NCI-H69 (cell line): ENCODE data around the gene PAK4.

Experiments
- DNase-seq: peaks from one replicate; lab custom pipeline; 2025; lab: John Stamatoyannopoulos, UW

Gene PAK4

DNA sequence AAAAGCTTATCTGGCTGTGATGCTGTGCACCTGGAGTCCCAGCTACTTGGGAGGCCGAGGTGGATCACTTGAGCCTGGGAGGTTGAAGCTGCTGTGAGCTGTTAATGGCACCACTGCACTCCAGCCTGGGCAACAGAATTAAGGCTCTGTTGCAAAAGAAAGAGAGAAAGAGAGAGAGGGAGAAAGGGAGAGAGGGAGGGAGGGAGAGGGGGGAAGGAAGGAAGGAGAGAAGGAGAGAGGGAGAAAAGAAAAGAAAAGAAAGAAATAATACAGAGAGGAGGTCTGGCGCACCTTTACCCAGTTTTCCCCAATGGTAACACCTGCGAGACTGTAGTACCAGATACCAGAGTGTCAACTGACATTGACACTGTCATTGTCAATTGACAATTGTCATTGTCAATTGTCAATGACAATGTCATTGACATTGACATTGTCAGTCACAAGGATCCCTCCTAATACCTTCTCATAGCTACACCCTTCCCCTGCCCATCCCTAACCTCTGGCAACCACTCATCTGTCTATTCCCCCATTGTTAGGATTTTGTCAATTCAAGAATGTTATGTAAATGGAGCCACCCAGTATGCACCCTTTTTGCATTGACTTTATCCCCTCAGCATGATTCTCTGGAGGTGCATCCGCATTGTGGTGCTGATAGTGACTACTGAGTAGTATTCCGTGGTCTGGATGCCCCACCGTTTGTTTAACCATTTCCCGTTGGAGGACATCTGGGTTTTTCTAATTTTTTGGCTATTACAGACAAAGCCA lies 21.3 kb downstream of the PAK4 start:
- no peak for DNase-seq

DNA sequence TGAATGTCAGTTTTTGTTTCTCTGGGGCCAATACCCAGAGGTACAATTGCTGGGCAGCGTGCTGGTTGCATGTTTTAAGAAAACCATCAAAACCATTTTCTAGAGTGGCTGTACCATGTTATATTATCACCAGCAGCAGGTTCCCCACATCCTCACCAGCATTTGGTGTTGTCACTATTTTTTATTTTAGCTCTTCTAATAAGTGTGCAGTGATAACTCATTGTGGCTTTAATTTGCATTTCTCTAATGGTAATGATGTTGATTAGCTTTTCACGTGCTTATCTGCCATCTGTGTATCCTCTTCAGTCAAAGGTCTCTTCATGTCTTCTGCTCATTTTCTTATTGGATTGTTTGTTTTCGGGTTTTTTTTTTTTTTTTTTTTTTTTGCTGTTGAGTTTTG lies 21.9 kb downstream of the PAK4 start:
- DNase-seq = no peak

DNA sequence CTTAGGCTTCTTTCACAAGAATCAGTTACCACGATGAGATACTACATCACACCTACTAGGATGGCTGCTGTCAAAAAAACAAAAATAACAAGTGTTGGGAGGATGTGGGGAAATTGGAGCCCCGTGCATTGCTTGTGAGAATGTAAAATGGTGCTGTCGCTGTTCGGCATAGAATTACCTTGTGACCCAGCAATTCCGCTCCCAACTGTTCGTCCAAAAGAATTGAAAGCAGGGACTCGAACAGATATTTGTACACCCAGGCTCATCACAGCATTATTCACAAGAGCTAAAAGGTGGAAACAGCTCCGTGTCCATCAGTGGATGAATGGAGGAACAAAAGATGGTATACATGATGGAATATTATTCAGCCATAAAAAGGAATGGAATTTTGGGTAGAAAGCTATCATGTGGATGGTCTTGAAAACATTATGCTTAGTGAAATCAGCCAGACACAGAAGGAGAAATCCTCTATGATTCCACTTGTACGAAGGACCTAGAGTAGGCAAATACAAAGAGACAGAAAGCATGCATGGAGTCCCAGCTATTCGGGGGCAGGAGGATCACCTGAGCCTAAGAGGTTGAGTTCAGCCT lies 23.4 kb downstream of the PAK4 start:
- no peak for DNase-seq

- DNase-seq = no peak
Measured at GRCh38 chr19:39150235-39150634, 24.6 kb downstream of the PAK4 start.

DNA sequence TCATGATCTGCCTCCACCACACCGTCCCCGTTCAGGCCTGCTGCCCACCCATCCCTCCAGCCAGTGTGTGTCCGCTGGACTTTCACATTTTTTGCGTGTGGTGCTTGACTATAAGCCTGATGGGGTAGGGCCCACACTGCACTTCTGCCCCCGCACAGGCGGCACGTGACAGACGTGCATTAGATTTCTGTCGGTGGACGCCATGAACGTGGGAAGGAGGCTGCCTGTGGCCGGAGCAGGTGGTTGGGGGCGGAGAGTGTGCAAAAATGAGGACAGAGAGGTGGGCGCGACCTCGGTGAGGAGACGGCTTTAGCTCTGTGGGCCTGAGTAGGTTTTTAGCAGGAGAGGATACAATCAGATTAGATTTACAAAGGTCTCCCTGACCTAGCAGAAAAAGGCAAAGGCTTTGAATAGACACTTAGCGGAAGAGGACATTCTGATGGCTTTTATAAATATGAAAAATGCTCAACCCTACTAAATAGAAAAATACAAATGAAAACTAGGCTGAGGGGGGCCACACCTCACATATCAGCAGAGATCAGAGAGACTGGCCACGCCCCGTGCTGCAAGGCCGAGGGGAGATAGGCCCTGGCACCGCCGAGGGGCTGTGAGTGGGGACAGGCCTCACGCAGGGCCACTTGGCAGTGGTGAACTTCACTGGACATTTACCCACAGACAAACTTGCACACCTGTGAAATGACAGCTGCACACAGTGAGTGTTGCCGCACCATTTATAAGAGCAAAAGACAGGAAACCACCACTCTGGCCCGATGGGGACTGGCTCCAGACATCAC lies 25.4 kb downstream of the PAK4 start:
- DNase-seq = no peak

- no peak for DNase-seq
Measured at GRCh38 chr19:39152066-39152465, 26.5 kb downstream of the PAK4 start.

GRCh38 chr19:39154100-39154628 lies 28.6 kb downstream of the PAK4 start:
- no peak for DNase-seq

GRCh38 chr19:39154629-39155100 lies 29.1 kb downstream of the PAK4 start:
- DNase-seq = peak; percentile 6

- DNase-seq = no peak
Measured at GRCh38 chr19:39155114-39155700, 29.6 kb downstream of the PAK4 start.

GRCh38 chr19:39155741-39156140 lies 30.2 kb downstream of the PAK4 start:
- no peak for DNase-seq

DNA sequence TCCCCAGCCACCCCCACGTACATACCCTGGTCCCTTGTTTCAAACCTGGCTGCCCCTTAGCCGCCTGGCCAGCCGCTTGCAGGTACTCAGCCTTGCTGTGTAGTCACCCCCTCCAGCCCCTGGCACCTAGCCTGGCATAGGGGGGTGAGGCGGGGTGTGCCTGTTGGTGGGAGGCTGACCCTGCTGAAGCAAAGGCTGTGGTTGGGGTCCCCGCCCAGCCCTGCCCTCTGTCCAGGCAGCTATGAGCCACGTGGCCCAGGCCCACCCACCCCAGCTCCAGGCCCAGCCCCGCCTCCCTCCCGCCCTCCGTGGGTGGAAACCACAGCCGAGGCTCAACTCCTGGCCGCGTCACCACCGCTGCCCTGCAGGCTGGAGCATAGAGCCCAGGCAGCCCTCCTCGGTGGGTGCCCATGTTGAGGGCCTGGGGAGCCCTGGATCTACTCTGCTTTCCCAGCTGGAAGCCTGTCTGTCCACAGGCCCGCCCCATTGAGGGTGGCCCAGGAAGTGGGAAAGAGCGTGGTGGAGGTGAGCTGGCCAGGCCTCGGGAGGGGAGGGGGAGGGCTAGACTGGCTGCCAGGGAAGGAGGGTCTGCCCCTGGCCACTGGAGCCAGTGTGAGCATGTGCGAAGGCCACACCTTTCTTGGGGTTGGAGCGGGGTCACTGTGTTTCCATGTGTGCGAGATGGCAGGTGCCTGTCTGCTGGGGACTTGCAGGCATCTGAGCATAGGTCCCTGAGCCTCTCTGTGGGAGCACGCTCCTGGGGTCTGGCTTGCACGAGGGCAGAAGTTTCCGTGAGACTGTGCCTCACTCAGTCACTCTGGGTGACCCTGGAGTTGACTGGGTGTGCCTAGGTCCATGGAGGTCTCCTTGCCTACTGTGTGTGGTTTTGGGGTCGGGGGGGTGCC lies 31.0 kb downstream of the PAK4 start:
- no peak for DNase-seq

DNA sequence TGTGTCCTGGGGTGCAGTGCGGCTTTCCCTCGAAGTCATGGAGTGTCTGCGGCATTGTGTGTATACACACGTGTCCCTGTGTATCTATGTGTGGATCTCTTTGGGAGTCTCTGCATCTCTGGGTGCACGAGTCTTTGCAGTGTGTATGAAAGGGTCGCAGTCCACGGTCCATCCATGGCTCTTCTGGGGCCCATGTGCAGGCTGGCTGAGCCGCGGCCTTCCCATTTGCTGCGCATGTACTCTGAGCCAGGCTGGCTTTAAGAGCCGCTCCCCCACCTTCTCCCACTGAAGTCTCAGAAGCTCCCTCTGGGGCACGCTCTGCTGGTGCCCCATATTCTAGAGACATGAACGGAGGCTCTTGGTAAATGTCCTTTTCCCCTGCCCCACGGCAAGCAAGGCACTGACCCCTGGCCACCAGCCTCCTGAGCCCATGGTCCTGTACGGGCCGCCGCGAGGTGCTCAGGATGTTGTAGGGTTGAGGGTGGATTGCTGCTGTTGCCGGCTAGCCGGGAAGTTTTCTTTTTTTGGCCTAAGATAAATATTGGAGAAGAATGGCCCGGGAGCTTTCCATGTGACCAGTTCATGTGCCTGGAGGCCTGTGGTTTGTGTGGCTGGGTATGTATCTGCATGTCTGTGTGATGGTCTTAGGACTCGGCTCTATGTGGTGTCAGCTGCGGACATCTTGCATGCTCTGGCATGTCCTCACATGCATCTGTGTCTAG lies 31.9 kb downstream of the PAK4 start:
- no peak for DNase-seq

DNA sequence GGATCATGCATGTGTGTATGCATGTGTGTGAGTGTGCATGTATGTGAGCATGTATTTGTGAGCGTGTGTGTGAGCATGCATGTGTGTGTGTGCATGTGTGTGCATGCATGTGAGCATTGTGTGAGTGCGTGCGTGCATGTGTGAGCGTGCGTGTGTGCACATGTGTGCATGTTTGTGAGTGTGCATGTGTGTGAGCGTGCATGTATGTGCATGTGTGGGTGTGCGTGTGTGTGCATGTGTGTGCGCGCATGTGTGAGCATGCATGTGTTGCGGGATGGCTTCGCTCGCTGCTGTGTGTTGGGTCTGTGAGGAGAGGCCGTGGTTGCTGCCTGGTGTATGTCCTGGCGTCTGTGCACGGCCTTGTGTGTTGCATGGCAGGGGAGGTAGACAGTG lies 32.4 kb downstream of the PAK4 start:
- no peak for DNase-seq

DNA sequence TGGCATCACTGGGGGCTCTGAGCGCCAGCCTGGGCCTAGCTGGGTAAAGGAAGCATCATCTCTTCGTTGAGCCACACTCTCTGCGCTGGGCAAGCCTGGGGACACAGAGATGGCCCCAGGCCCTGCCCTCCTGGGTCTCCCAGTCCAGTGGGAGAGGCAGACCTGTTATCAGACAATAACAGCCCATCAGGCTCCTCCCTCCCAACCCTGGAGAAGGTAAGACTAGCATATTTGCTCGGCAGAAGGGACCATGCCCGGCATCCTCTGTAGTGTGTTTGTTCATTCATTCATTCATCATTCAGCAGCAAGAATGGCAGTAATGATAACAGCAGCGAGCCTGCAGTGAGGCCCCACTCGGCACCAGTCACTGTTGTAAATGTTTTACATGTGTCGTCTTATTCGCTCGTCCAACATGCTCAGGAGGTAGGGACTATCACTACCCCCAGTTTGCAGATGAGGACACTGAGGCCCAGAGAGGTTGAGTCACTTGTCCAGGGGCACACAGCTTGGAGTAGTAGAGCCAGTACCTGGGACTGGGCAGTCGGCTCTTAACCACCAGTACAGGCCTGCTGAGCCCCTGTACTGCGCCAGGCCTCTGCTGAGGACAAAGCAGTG lies 33.2 kb downstream of the PAK4 start:
- DNase-seq = no peak

DNA sequence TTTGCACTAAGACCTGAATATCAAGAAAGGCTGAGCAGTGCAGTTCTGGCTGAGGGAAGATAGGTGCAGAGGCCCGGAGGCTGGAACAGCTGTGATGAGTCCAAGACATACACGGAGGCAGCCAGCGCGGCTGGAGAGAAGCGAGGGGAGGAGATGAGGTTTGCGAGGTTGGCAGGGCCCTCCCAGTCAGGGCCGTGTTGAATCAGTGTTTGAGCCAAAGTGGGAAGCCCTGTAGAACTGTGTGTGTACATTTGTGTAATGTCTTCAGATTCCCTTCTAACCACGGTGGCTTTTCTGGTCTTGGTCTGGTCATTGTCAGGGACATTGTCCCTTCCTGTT lies 34.9 kb downstream of the PAK4 start:
- no peak for DNase-seq

GRCh38 chr19:39160889-39161672 lies 35.5 kb downstream of the PAK4 start:
- DNase-seq = no peak

- DNase-seq = no peak
Measured at GRCh38 chr19:39162441-39163043, 37.0 kb downstream of the PAK4 start.

DNA sequence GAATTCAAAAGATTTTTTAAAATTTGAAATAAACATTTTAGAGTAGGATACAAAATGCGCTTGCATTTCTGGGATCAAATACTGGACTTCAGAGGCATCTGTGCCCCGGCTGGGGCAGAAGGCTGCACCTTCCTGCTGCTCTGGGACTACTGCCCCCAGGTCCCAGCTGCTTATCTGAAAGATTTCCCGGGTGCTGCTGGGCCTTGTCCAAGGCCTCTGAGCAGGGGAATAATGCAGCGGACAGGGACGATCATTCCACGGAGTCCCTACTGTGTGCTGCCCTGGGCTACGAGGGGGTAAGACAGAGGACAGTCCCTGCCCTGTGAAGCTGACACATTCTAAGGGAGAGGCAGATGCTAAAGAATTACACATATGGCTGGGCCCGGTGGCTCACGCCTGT lies 38.0 kb downstream of the PAK4 start:
- no peak for DNase-seq

- DNase-seq = no peak
Measured at GRCh38 chr19:39164289-39164688, 38.7 kb downstream of the PAK4 start.
